Activated naive CD4-positive, alpha-beta T cell treated with anti-CD3 and anti-CD28 coated beads, Interleukin-2, amount 50 U/mL, for 72 hours (primary cell): ENCODE measurements around the gene TNFRSF6B. TPM values are rescaled to one million over a fixed set of nuclear protein-coding genes. Genes with fewer than 3 reads are reported as not detected.
"Not testable (repeated sequence)": the region's sequence is repeated elsewhere in the genome, so short reads cannot be mapped to it uniquely, and the experiment has no call there.

Experiments used
- ATAC-seq, 2 donors: fragments of 150-1000 bp; cut with Tn5 transposase; 2 replicates each; pipeline ENCODE4 v1.10.0; 2021; ENCODE audit warnings: mild to moderate bottlenecking in 2 of 2, moderate library complexity in 2 of 2
- DNase-seq, 2 donors: peaks; one replicate each; pipeline ENCODE4 v3.0.0; 2021 to 2022; ENCODE audit warnings: low spot score in 2 of 2
- H3K27ac Mint-ChIP-seq, 2 donors: one replicate each; pipeline ENCODE4 v1.8.0; 2022; ENCODE audit warnings: mild to moderate bottlenecking in 2 of 2, mixed read lengths in 2 of 2
- H3K36me3 Mint-ChIP-seq, 2 donors: one replicate each; pipeline ENCODE4 v1.8.0; 2022; ENCODE audit warnings: mixed read lengths in 2 of 2
- H3K9me3 Mint-ChIP-seq, 2 donors: one replicate each; pipeline ENCODE4 v1.8.0; 2022; ENCODE audit warnings: mixed read lengths in 2 of 2
- total RNA-seq, 2 donors: library from RNA; stranded (reverse); gene quantifications; one replicate each; pipeline ENCODE4 v1.2.3, GENCODE V29; 2022

Gene TNFRSF6B
- total RNA-seq, 2 donors from 2014 or later: not detected

- H3K36me3 Mint-ChIP-seq: peaks cover 7 to 22% of the 10 kb centered on the region in 2 donors
- DNase-seq, ATAC-seq, H3K27ac Mint-ChIP-seq, H3K9me3 Mint-ChIP-seq: not testable (repeated sequence)
These were observed 36.3 kb upstream of the TNFRSF6B start for GRCh38 chr20:63660174-63660573.

GRCh38 chr20:63660622-63661021 lies 35.8 kb upstream of the TNFRSF6B start:
- ATAC-seq: no peak
- no peak for DNase-seq
- Mint-ChIP-seq H3K36me3 (peaks cover 7 to 22% of the 10 kb centered on the region in 2 donors), H3K9me3 (no peaks in the 10 kb centered on the region), H3K27ac (no peak overlapping the region)

- Mint-ChIP-seq H3K9me3 (no peaks in the 10 kb centered on the region), H3K36me3 (peaks cover 7 to 22% of the 10 kb centered on the region in 2 donors), H3K27ac (no peak overlapping the region)
- DNase-seq (no peak), ATAC-seq (no peak)
These were observed 35.3 kb upstream of the TNFRSF6B start for GRCh38 chr20:63661108-63661507.

GRCh38 chr20:63661959-63662812 lies 34.3 kb upstream of the TNFRSF6B start:
- peaks cover 7 to 22% of the 10 kb centered on the region in 2 donors for H3K36me3 Mint-ChIP-seq
- H3K9me3 Mint-ChIP-seq: no peaks in the 10 kb centered on the region
- DNase-seq: no peak
- ATAC-seq: no peak
- H3K27ac Mint-ChIP-seq: peak overlapping the region in 1 of 2 donors; percentile 50

GRCh38 chr20:63662813-63663189 lies 33.7 kb upstream of the TNFRSF6B start:
- H3K27ac Mint-ChIP-seq: no peak overlapping the region
- DNase-seq (no peak), ATAC-seq (no peak)
- H3K9me3 Mint-ChIP-seq: no peaks in the 10 kb centered on the region
- H3K36me3 Mint-ChIP-seq: peaks cover 7 to 18% of the 10 kb centered on the region in 2 donors

- H3K27ac Mint-ChIP-seq: no peak overlapping the region
- H3K9me3 Mint-ChIP-seq: no peaks in the 10 kb centered on the region
- H3K36me3 Mint-ChIP-seq: peaks cover 9 to 11% of the 10 kb centered on the region in 2 donors
- ATAC-seq (no peak), DNase-seq (no peak)
These were observed 33.0 kb upstream of the TNFRSF6B start for GRCh38 chr20:63663332-63664066.

GRCh38 chr20:63664143-63664851 lies 32.2 kb upstream of the TNFRSF6B start:
- ATAC-seq (no peak), DNase-seq (no peak)
- Mint-ChIP-seq H3K36me3 (peaks cover 3 to 6% of the 10 kb centered on the region in 2 donors), H3K9me3 (no peaks in the 10 kb centered on the region), H3K27ac (no peak overlapping the region)

GRCh38 chr20:63664861-63665594 lies 31.4 kb upstream of the TNFRSF6B start:
- H3K36me3 Mint-ChIP-seq: peaks cover 0 to 6% of the 10 kb centered on the region in 2 donors
- no peak for DNase-seq
- H3K27ac Mint-ChIP-seq: peak overlapping the region in 1 of 2 donors; percentile 50
- no peaks in the 10 kb centered on the region for H3K9me3 Mint-ChIP-seq
- no peak for ATAC-seq

GRCh38 chr20:63665708-63666107 lies 30.7 kb upstream of the TNFRSF6B start:
- ATAC-seq (no peak), DNase-seq (no peak)
- no peaks in the 10 kb centered on the region for H3K9me3 Mint-ChIP-seq
- H3K27ac Mint-ChIP-seq: no peak overlapping the region
- H3K36me3 Mint-ChIP-seq: peaks cover 0 to 6% of the 10 kb centered on the region in 2 donors

- H3K27ac Mint-ChIP-seq: no peak overlapping the region
- ATAC-seq (no peak), DNase-seq (no peak)
- peaks cover 0 to 6% of the 10 kb centered on the region in 2 donors for H3K36me3 Mint-ChIP-seq
- H3K9me3 Mint-ChIP-seq: no peaks in the 10 kb centered on the region
These were observed 28.6 kb upstream of the TNFRSF6B start for GRCh38 chr20:63667858-63668257.

- DNase-seq: no peak
- H3K27ac Mint-ChIP-seq: no peak overlapping the region
- ATAC-seq: no peak
- H3K36me3 Mint-ChIP-seq: peaks cover 0 to 6% of the 10 kb centered on the region in 2 donors
- H3K9me3 Mint-ChIP-seq: no peaks in the 10 kb centered on the region
These were observed 28.1 kb upstream of the TNFRSF6B start for GRCh38 chr20:63668351-63668750.

GRCh38 chr20:63671695-63672094 lies 24.8 kb upstream of the TNFRSF6B start:
- not testable (repeated sequence) for H3K27ac Mint-ChIP-seq, DNase-seq, ATAC-seq, H3K9me3 Mint-ChIP-seq
- peaks cover 0 to 15% of the 10 kb centered on the region in 2 donors for H3K36me3 Mint-ChIP-seq

- ATAC-seq (no peak), DNase-seq (no peak)
- Mint-ChIP-seq H3K36me3 (peaks cover 0 to 15% of the 10 kb centered on the region in 2 donors), H3K9me3 (no peaks in the 10 kb centered on the region), H3K27ac (no peak overlapping the region)
These were observed 23.8 kb upstream of the TNFRSF6B start for GRCh38 chr20:63672666-63673065.

GRCh38 chr20:63673951-63674350 lies 22.5 kb upstream of the TNFRSF6B start:
- no peaks in the 10 kb centered on the region for H3K9me3 Mint-ChIP-seq
- ATAC-seq (no peak), DNase-seq (no peak)
- H3K27ac Mint-ChIP-seq: no peak overlapping the region
- H3K36me3 Mint-ChIP-seq: peaks cover 0 to 16% of the 10 kb centered on the region in 2 donors

GRCh38 chr20:63675681-63676368 lies 20.6 kb upstream of the TNFRSF6B start:
- DNase-seq (no peak), ATAC-seq (no peak)
- peaks cover 0 to 16% of the 10 kb centered on the region in 2 donors for H3K36me3 Mint-ChIP-seq
- H3K27ac Mint-ChIP-seq: no peak overlapping the region
- no peaks in the 10 kb centered on the region for H3K9me3 Mint-ChIP-seq

- DNase-seq (no peak), ATAC-seq (no peak)
- Mint-ChIP-seq H3K36me3 (peaks cover 0 to 16% of the 10 kb centered on the region in 2 donors), H3K27ac (no peak overlapping the region), H3K9me3 (no peaks in the 10 kb centered on the region)
These were observed 18.4 kb upstream of the TNFRSF6B start for GRCh38 chr20:63678071-63678470.
